Liver (tissue), 9 donors: ENCODE results near the gene FKBP1A. TPM values are rescaled to one million over a fixed set of nuclear protein-coding genes. Genes with fewer than 3 reads are reported as not detected.

Experiments used
- DNase-seq: peaks from one replicate; pipeline ENCODE4 v3.0.0-alpha.2; 2017; ENCODE audit warnings: low spot score
- H3K27ac ChIP-seq, 2 donors: one replicate each; pipeline ENCODE4 v1.7.0; 2013; ENCODE audit warnings: inconsistent platforms in 2 of 2, low read length in 2 of 2, control low read depth in 1 of 2, low read depth in 1 of 2, mild to moderate bottlenecking in 1 of 2
- H3K27me3 ChIP-seq, 4 donors: one replicate each; pipeline versions ENCODE4 v1.6.1 to v1.7.0; 2013; ENCODE audit warnings: low read length in 3 of 4, inconsistent platforms in 1 of 4, mild to moderate bottlenecking in 1 of 4, moderate library complexity in 1 of 4; ENCODE audit not compliant: control insufficient read depth in 4 of 4, insufficient read depth in 4 of 4
- H3K36me3 ChIP-seq, 4 donors: one replicate each; pipeline versions ENCODE4 v1.6.1 to v1.7.0; 2013; ENCODE audit warnings: low read length in 3 of 4, mild to moderate bottlenecking in 3 of 4, low read depth in 1 of 4, moderate library complexity in 1 of 4; ENCODE audit not compliant: control insufficient read depth in 4 of 4, insufficient read depth in 3 of 4
- H3K4me1 ChIP-seq, 4 donors: one replicate each; pipeline versions ENCODE4 v1.6.1 to v1.7.0; 2013; ENCODE audit warnings: low read length in 3 of 4, mild to moderate bottlenecking in 3 of 4, moderate library complexity in 1 of 4; ENCODE audit not compliant: control insufficient read depth in 4 of 4, insufficient read depth in 4 of 4
- H3K4me3 ChIP-seq, 3 donors: one replicate each; pipeline versions ENCODE4 v1.6.1 to v1.7.0; 2013; ENCODE audit warnings: low read length in 3 of 3, control low read depth in 1 of 3, low read depth in 1 of 3, mild to moderate bottlenecking in 1 of 3
- H3K9ac ChIP-seq, 2 donors: one replicate each; pipeline ENCODE4 v1.7.0; 2013; ENCODE audit warnings: low read length in 2 of 2, mild to moderate bottlenecking in 2 of 2, moderate library complexity in 2 of 2, control low read depth in 1 of 2, low read depth in 1 of 2
- H3K9me3 ChIP-seq, 4 donors: one replicate each; pipeline versions ENCODE4 v1.6.1 to v1.7.0; 2013; ENCODE audit warnings: low read length in 3 of 4; ENCODE audit not compliant: control insufficient read depth in 4 of 4
- ATF3 ChIP-seq: IDR thresholded peaks from 2 replicates; pipeline ENCODE4 v1.6.1; 2016; ENCODE audit warnings: antibody characterized with exemption
- CTCF ChIP-seq: fragments of 150-350 bp; IDR thresholded peaks from 2 replicates; pipeline ENCODE4 v1.5.1; 2017; ENCODE audit warnings: improper control_type of control experiment, low read depth, low read length; ENCODE audit not compliant: missing input control
- EGR1 ChIP-seq, 2 donors: IDR thresholded peaks; 2 replicates each; pipeline ENCODE4 v1.6.1; 2016 to 2018; ENCODE audit warnings: antibody characterized with exemption in 2 of 2, low read depth in 2 of 2
- FOXA1 ChIP-seq: IDR thresholded peaks from 2 replicates; pipeline ENCODE4 v1.6.1; 2016; ENCODE audit warnings: antibody characterized with exemption
- FOXA2 ChIP-seq: IDR thresholded peaks from 2 replicates; pipeline ENCODE4 v1.6.1; 2016; ENCODE audit warnings: antibody characterized with exemption
- GABPA ChIP-seq, 2 donors: IDR thresholded peaks in 1 of 2; conservative IDR thresholded peaks in 1 of 2; 2 replicates each; pipeline ENCODE4 v1.6.1; 2016; ENCODE audit warnings: antibody characterized with exemption in 2 of 2, mild to moderate bottlenecking in 1 of 2, moderate library complexity in 1 of 2
- HNF4A ChIP-seq, 2 donors: conservative IDR thresholded peaks; 2 replicates each; pipeline ENCODE4 v1.6.1; 2016; ENCODE audit warnings: antibody characterized with exemption in 2 of 2, mild to moderate bottlenecking in 2 of 2
- HNF4G ChIP-seq: IDR thresholded peaks from 2 replicates; pipeline ENCODE4 v1.6.1; 2016; ENCODE audit warnings: antibody characterized with exemption
- JUND ChIP-seq, 2 donors: IDR thresholded peaks; 2 replicates each; pipeline ENCODE4 v1.6.1; 2016; ENCODE audit warnings: antibody characterized with exemption in 2 of 2
- RAD21 ChIP-seq, 2 donors: IDR thresholded peaks; 2 replicates each; pipeline ENCODE4 v1.6.1; 2016; ENCODE audit warnings: antibody characterized with exemption in 2 of 2, mild to moderate bottlenecking in 2 of 2
- SP1 ChIP-seq: IDR thresholded peaks from 2 replicates; pipeline ENCODE4 v1.6.1; 2018; ENCODE audit warnings: antibody characterized with exemption, mild to moderate bottlenecking
- TAF1 ChIP-seq: conservative IDR thresholded peaks from 2 replicates; pipeline ENCODE4 v1.6.1; 2016; ENCODE audit warnings: antibody characterized with exemption, mild to moderate bottlenecking
- YY1 ChIP-seq: IDR thresholded peaks from 2 replicates; pipeline ENCODE4 v1.6.1; 2016; ENCODE audit warnings: antibody characterized with exemption, mild to moderate bottlenecking
- WGBS: extraction: QIAGEN DNeasy Blood & Tissue Kit; methylation state at CpG from one replicate; pipeline ENCODE4 v1.1.7; 2013; 5-methylcytosine and 5-hydroxymethylcytosine counted together
- polyA plus RNA-seq, 2 donors: library from polyadenylated mRNA; stranded (reverse) in 1 of 2; unstranded in 1 of 2; fragments of 200-250 nt in 1 of 2; fragments of >200 nt in 1 of 2; fragmentation: Nextera tagmentation in 1 of 2; extraction: Ambion mirVana in 1 of 2; gene quantifications; one replicate each; pipeline versions ENCODE4 v1.2.1 to v1.2.3, GENCODE V29; 2013 to 2015
- total RNA-seq, 2 donors: library from RNA; depleted of rRNA; stranded (reverse); fragments of >200 nt; gene quantifications; one replicate each; pipeline ENCODE4 v1.2.3, GENCODE V29; 2014
- TF ChIP-seq, protein P1 (sequence below): IDR thresholded peaks from 2 replicates; pipeline ENCODE4 v1.6.1; 2016; ENCODE audit warnings: antibody characterized with exemption
- TF ChIP-seq, protein P2 (sequence below): IDR thresholded peaks from 2 replicates; pipeline ENCODE4 v1.6.1; 2016; ENCODE audit warnings: antibody characterized with exemption, mild to moderate bottlenecking
- donor health status: healthy.
- donor health status: healthy.
- donor health status: healthy.
- donor health status: healthy.
- donor health status: healthy.

The FKBP1A gene
- total and polyA plus RNA-seq, 4 donors = 49.3 to 114 (median 76.9) TPM

DNA sequence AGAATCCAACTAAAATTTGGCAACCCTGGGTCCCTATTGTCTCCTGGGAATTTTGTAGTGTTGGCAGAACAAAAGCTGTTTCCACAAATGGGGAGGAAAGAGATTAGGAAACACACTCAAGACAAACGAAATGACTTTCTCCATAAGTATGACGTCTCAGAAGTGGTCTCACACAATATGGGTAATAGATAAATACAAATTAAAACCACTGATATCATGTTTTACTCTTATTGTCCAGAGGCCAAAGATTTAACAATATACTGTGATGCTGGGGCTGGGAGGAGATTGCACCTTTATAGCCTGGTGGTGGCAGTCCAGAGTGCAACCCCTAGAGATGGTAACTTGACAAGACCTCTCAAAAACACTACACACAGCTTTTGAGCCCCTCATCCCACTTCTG lies 18.6 kb downstream of the FKBP1A start:
- H3K9ac ChIP-seq = no peak overlapping the region
- no peaks in the 10 kb centered on the region for H3K27me3 ChIP-seq
- H3K27ac ChIP-seq = no peak overlapping the region
- WGBS = 80% methylated on average over 2 of the region's 2 CpGs
- no peak for DNase-seq
- H3K36me3 ChIP-seq = peaks cover 5 to 18% (median 8%) of the 10 kb centered on the region in 4 donors
- no peak overlapping the region for H3K4me3 ChIP-seq
- no peak for TF ChIP-seq GABPA (IDR thresholded peaks at IDR 0.05 in 1 of 2, conservative IDR thresholded peaks at IDR 0.05 in 1 of 2)
- peak in 1 of 2 donors; percentile 21 for TF ChIP-seq RAD21 (IDR thresholded peaks at IDR 0.05)
- H3K9me3 ChIP-seq = no peaks in the 10 kb centered on the region
- peaks cover 4 to 34% (median 20%) of the 10 kb centered on the region in 4 donors for H3K4me1 ChIP-seq

GRCh38 chr20:1373614-1374013 lies 19.2 kb downstream of the FKBP1A start:
- no peak overlapping the region for H3K9ac ChIP-seq
- WGBS = 79% methylated on average over 4 of the region's 4 CpGs
- peaks cover 5 to 18% (median 8%) of the 10 kb centered on the region in 4 donors for H3K36me3 ChIP-seq
- no peak for TF ChIP-seq YY1
- no peak for TF ChIP-seq FOXA1
- no peak for TF ChIP-seq RAD21 (IDR thresholded peaks at IDR 0.05)
- no peak for TF ChIP-seq TAF1
- TF ChIP-seq SP1 = no peak
- TF ChIP-seq, protein P1, sequence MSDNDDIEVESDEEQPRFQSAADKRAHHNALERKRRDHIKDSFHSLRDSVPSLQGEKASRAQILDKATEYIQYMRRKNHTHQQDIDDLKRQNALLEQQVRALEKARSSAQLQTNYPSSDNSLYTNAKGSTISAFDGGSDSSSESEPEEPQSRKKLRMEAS = no peak
- TF ChIP-seq, protein P2, sequence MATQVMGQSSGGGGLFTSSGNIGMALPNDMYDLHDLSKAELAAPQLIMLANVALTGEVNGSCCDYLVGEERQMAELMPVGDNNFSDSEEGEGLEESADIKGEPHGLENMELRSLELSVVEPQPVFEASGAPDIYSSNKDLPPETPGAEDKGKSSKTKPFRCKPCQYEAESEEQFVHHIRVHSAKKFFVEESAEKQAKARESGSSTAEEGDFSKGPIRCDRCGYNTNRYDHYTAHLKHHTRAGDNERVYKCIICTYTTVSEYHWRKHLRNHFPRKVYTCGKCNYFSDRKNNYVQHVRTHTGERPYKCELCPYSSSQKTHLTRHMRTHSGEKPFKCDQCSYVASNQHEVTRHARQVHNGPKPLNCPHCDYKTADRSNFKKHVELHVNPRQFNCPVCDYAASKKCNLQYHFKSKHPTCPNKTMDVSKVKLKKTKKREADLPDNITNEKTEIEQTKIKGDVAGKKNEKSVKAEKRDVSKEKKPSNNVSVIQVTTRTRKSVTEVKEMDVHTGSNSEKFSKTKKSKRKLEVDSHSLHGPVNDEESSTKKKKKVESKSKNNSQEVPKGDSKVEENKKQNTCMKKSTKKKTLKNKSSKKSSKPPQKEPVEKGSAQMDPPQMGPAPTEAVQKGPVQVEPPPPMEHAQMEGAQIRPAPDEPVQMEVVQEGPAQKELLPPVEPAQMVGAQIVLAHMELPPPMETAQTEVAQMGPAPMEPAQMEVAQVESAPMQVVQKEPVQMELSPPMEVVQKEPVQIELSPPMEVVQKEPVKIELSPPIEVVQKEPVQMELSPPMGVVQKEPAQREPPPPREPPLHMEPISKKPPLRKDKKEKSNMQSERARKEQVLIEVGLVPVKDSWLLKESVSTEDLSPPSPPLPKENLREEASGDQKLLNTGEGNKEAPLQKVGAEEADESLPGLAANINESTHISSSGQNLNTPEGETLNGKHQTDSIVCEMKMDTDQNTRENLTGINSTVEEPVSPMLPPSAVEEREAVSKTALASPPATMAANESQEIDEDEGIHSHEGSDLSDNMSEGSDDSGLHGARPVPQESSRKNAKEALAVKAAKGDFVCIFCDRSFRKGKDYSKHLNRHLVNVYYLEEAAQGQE = no peak
- no peak for TF ChIP-seq ATF3
- H3K27ac ChIP-seq = no peak overlapping the region
- H3K4me1 ChIP-seq = peaks cover 4 to 28% (median 18%) of the 10 kb centered on the region in 4 donors
- no peak for DNase-seq
- no peaks in the 10 kb centered on the region for H3K9me3 ChIP-seq
- no peak overlapping the region for H3K4me3 ChIP-seq
- H3K27me3 ChIP-seq = no peaks in the 10 kb centered on the region

- 90% methylated on average over 3 of the region's 3 CpGs for WGBS
- DNase-seq = no peak
- H3K27ac ChIP-seq = no peak overlapping the region
- H3K9ac ChIP-seq = no peak overlapping the region
- no peaks in the 10 kb centered on the region for H3K27me3 ChIP-seq
- no peaks in the 10 kb centered on the region for H3K9me3 ChIP-seq
- H3K4me3 ChIP-seq = no peak overlapping the region
- peaks cover 4 to 22% (median 14%) of the 10 kb centered on the region in 4 donors for H3K4me1 ChIP-seq
- TF ChIP-seq RAD21 (IDR thresholded peaks at IDR 0.05) (no peak), CTCF (no peak), GABPA (IDR thresholded peaks at IDR 0.05 in 1 of 2, conservative IDR thresholded peaks at IDR 0.05 in 1 of 2) (no peak), HNF4A (conservative IDR thresholded peaks at IDR 0.05) (no peak), HNF4G (no peak), FOXA2 (no peak), JUND (IDR thresholded peaks at IDR 0.05) (no peak), EGR1 (IDR thresholded peaks at IDR 0.05; ENCODE audit: low read depth in 2 of 2) (no peak), FOXA1 (no peak), TAF1 (no peak)
- H3K36me3 ChIP-seq = peaks cover 5 to 18% (median 8%) of the 10 kb centered on the region in 4 donors
These were observed 19.8 kb downstream of the FKBP1A start for GRCh38 chr20:1373036-1373435.
